PC-9 (cell line): Measurements from ENCODE around the gene GLT8D2. TPM values are rescaled to one million over a fixed set of nuclear protein-coding genes. Genes with fewer than 3 reads are reported as not detected.

ENCODE experiments used
- BruUV-seq: library from RNA; stranded (reverse); fragments of 400-500 nt; replicated peaks from 2 replicates; lab custom pipeline; 2021; lab: Mats Ljungman, UMichigan
- CTCF ChIA-PET: fragments of 300-600 bp; sonication (Branson Sonifier 250); formaldehyde crosslinking; loops from one replicate; lab custom pipeline; 2022; ENCODE audit warnings: antibody characterized with exemption; lab: Charles Lee
- POLR2A ChIA-PET: fragments of 300-600 bp; sonication (Branson Sonifier 250); formaldehyde crosslinking; loops from one replicate; lab custom pipeline; 2022; ENCODE audit warnings: antibody characterized with exemption; ENCODE audit not compliant: unreplicated experiment; lab: Charles Lee
- DNase-seq, 2 experiments: peaks; one replicate each; pipeline versions ENCODE4 v3.0.0 to v3.0.0-alpha.2; 2015 to 2022; ENCODE audit warnings: mixed read lengths in 1 of 2
- H2AFZ ChIP-seq: fragments of 200-600 bp; sonication (generic); 2 replicates; pipeline ENCODE4 v1.8.1; 2017; ENCODE audit warnings: antibody characterized with exemption
- H3F3A ChIP-seq: fragments of 200-600 bp; sonication (generic); 2 replicates; pipeline ENCODE4 v1.8.1; 2017; ENCODE audit warnings: antibody characterized with exemption, mild to moderate bottlenecking, low read depth; ENCODE audit not compliant: insufficient read depth
- H3K27ac ChIP-seq: fragments of 200-600 bp; sonication (generic); 2 replicates; pipeline ENCODE4 v1.6.1; 2016; ENCODE audit warnings: mixed run types
- H3K27me3 ChIP-seq: fragments of 200-600 bp; sonication (generic); 2 replicates; pipeline ENCODE4 v1.6.1; 2016; ENCODE audit warnings: low read depth, mixed run types; ENCODE audit not compliant: insufficient read depth
- H3K36me3 ChIP-seq: fragments of 200-600 bp; sonication (generic); 2 replicates; pipeline ENCODE4 v1.6.1; 2016; ENCODE audit warnings: low read depth, mixed run types
- H3K4me1 ChIP-seq: fragments of 200-600 bp; sonication (generic); replicated peaks from 2 replicates; pipeline ENCODE4 v1.6.1; 2016; ENCODE audit warnings: mixed run types; ENCODE audit not compliant: insufficient read depth
- H3K4me2 ChIP-seq: fragments of 200-600 bp; sonication (generic); 2 replicates; pipeline ENCODE4 v1.6.1; 2017; ENCODE audit warnings: mixed run types
- H3K4me3 ChIP-seq: fragments of 200-600 bp; sonication (generic); 2 replicates; pipeline ENCODE4 v1.6.1; 2016; ENCODE audit warnings: mixed run types
- H3K79me2 ChIP-seq: fragments of 200-600 bp; sonication (generic); 2 replicates; pipeline ENCODE4 v1.6.1; 2017; ENCODE audit warnings: low read depth, mixed run types
- H3K9me2 ChIP-seq: fragments of 200-600 bp; sonication (generic); 2 replicates; pipeline ENCODE4 v1.8.1; 2017; ENCODE audit warnings: mild to moderate bottlenecking; ENCODE audit not compliant: insufficient read depth
- H3K9me3 ChIP-seq: fragments of 200-600 bp; sonication (generic); 2 replicates; pipeline ENCODE4 v1.8.1; 2016; ENCODE audit warnings: low read depth; ENCODE audit not compliant: insufficient read depth
- H4K20me1 ChIP-seq: fragments of 200-600 bp; sonication (generic); 2 replicates; pipeline ENCODE4 v1.8.1; 2017; ENCODE audit not compliant: insufficient read depth
- EZH2 ChIP-seq: fragments of 200-600 bp; sonication (generic); IDR thresholded peaks from 2 replicates; pipeline ENCODE4 v1.8.0; 2017; ENCODE audit warnings: antibody characterized with exemption, low read depth
- intact Hi-C: fragments of 100-400 bp; cut with micrococcal nuclease; formaldehyde crosslinking; loops from one replicate; pipeline ENCODE4 v1.10.0; 2022; ENCODE audit not compliant: unreplicated experiment
- total RNA-seq: library from RNA; stranded (reverse); gene quantifications from 2 replicates; pipeline ENCODE4 v1.2.3, GENCODE V29; 2021
- TF ChIP-seq, protein P1 (sequence below): fragments of 200-600 bp; sonication (generic); conservative IDR thresholded peaks from 2 replicates; pipeline ENCODE4 v1.6.1; 2017; ENCODE audit warnings: mixed run types, antibody characterized with exemption, mild to moderate bottlenecking, moderate library complexity

Gene GLT8D2
- total RNA-seq, 1 experiment from 2014 or later, result 0.31 TPM

DNA sequence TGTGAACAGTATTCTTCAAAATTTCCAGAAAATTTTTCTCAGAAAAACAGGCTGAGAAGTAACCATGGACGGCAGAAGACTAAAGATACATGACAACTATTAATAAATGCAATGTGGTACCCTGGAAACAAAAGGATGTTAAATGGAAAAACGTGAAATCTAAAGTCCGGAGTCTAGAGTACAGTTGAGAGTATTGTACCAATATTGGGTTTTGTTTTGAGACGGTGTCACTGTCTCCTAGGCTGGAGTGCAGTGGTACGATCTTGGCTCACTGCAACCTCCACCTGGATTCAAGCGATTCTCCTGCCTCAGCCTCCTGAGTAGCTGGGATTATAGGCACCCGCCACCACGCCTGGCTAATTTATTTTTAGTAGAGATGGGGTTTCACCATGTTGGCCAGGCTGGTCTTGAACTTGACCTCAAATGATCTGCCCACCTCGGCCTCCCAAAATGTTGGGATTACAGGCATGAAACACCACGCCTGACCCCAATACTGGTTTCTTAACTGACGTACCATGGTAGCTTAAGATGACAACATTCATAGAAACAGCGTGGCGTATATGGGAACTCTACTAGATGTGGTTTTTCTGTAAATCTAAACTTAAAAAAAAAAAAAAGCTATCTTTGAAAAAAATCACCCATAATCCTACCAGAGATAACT, 101.1 kb downstream of the GLT8D2 start:
- Histone ChIP-seq H3K27ac (no peak overlapping the region), H4K20me1 (peaks cover 10% of the 10 kb centered on the region; the same call in 1 of the 2 replicates), H3K4me3 (no peak overlapping the region), H3F3A (peaks cover 87% of the 10 kb centered on the region), H3K4me2 (no peak overlapping the region), H3K79me2 (peaks cover 6% of the 10 kb centered on the region; the same call in 1 of the 2 replicates), H3K36me3 (peaks cover 71% of the 10 kb centered on the region), H2AFZ (no peak overlapping the region), H3K9me2 (no peaks in the 10 kb centered on the region), H3K4me1 (no peaks in the 10 kb centered on the region), H3K9me3 (no peaks in the 10 kb centered on the region), H3K27me3 (no peaks in the 10 kb centered on the region)
- TF ChIP-seq EZH2, result no peak
- TF ChIP-seq, protein P1, sequence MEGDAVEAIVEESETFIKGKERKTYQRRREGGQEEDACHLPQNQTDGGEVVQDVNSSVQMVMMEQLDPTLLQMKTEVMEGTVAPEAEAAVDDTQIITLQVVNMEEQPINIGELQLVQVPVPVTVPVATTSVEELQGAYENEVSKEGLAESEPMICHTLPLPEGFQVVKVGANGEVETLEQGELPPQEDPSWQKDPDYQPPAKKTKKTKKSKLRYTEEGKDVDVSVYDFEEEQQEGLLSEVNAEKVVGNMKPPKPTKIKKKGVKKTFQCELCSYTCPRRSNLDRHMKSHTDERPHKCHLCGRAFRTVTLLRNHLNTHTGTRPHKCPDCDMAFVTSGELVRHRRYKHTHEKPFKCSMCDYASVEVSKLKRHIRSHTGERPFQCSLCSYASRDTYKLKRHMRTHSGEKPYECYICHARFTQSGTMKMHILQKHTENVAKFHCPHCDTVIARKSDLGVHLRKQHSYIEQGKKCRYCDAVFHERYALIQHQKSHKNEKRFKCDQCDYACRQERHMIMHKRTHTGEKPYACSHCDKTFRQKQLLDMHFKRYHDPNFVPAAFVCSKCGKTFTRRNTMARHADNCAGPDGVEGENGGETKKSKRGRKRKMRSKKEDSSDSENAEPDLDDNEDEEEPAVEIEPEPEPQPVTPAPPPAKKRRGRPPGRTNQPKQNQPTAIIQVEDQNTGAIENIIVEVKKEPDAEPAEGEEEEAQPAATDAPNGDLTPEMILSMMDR, result no peak
- intact Hi-C loops, result loop anchor here (10.0 kb wide), 1 partner anchor 1196 kb away; no protein-coding TSS in a partner anchor
- ChIA-PET CTCF (no interaction called here), POLR2A (interaction anchor here (0.6 to 0.7 kb wide), 3 partner anchors 13 to 19 kb away, joined by 3 to 4 read pairs (median 4); partner anchors contain the start of gene TDG)
- no TSS peak for BruUV-seq
- no peak for DNase-seq

DNA sequence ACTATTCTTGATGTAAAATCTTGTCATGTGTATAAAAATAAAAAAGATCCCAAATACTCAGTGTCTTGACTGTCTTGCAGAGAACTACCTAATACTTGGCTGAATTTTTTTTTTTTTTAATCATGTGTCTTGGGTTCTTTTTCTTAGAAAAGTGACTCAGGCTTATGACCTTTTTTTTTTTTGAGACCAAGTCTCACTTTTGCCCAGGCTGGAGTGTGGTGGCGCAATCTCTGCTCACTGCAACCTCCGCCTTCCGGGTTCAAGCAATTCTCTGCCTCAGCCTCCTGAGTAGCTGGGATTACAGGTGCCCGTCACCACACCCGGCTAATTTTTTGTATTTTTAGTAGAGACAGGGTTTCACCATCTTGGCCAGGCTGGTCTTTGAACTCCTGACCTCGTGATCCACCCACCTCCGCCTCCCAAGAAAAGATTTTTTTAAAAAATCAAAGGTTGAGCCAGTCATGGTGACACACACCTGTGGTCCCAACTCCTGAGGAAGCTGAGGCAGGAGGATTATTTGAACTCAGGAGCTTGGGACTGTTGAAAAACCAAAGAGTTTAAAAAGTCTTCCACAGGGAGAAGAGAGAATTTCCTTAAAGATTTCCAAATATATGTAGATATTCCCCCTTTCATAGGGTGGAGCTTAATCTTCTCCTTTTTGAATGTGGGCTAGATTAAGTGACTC, 102.0 kb downstream of the GLT8D2 start:
- H3K27ac ChIP-seq, result no peak overlapping the region; the same call in 1 of the 2 replicates
- H3K9me2 ChIP-seq, result no peaks in the 10 kb centered on the region
- intact Hi-C loops, result loop anchor here (10.0 kb wide), 1 partner anchor 1197 kb away; no protein-coding TSS in a partner anchor
- peak in 1 of 2 experiments; percentile 22 for DNase-seq
- no peak overlapping the region for H2AFZ ChIP-seq
- no TSS peak for BruUV-seq
- POLR2A ChIA-PET, result no interaction called here
- peaks cover 11% of the 10 kb centered on the region; the same call in 1 of the 2 replicates for H4K20me1 ChIP-seq
- TF ChIP-seq EZH2, result no peak
- TF ChIP-seq, protein P1, result no peak
- no peaks in the 10 kb centered on the region for H3K9me3 ChIP-seq
- H3K4me1 ChIP-seq, result no peaks in the 10 kb centered on the region
- CTCF ChIA-PET, result no interaction called here
- no peaks in the 10 kb centered on the region for H3K79me2 ChIP-seq
- no peak overlapping the region for H3K4me3 ChIP-seq
- H3F3A ChIP-seq, result peaks cover 96% of the 10 kb centered on the region
- H3K27me3 ChIP-seq, result no peaks in the 10 kb centered on the region
- H3K36me3 ChIP-seq, result peaks cover 72% of the 10 kb centered on the region
- H3K4me2 ChIP-seq, result no peak overlapping the region

DNA sequence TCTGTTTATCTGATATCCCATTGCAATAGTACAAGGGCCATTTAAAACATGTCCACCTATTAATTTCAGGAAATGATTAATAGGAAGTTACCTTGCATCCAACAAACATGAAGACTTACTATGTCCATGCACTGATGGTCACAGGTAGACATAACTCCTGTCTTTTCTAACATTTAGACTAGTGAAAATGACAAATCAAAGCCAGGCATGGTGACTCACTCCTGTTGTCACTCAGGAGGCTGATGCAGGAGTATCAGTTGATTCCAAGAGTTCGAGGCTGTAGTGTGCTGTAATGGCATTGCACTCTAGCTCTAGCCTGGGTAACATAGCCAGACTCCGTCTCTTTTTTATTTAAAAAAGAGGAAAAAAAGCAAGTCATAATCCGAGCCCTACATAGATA, 105.0 kb downstream of the GLT8D2 start:
- ChIA-PET POLR2A (no interaction called here), CTCF (no interaction called here)
- Histone ChIP-seq H3K27ac (no peak overlapping the region), H3K9me2 (no peaks in the 10 kb centered on the region), H3F3A (peaks cover 98% of the 10 kb centered on the region), H3K36me3 (peaks cover 76% of the 10 kb centered on the region), H3K27me3 (no peaks in the 10 kb centered on the region), H3K4me3 (no peak overlapping the region), H3K4me2 (no peak overlapping the region), H3K9me3 (no peaks in the 10 kb centered on the region), H4K20me1 (peaks cover 27% of the 10 kb centered on the region), H3K79me2 (no peaks in the 10 kb centered on the region), H2AFZ (no peak overlapping the region), H3K4me1 (no peaks in the 10 kb centered on the region)
- intact Hi-C loops, result loop anchor here (10.0 kb wide), 1 partner anchor 1200 kb away; no protein-coding TSS in a partner anchor
- no TSS peak for BruUV-seq
- peak in 1 of 2 experiments; percentile 32 for DNase-seq
- TF ChIP-seq, protein P1, result no peak

Other genes with a start within 250 kb of the GLT8D2 start
- gene NT5DC3, start 209.0 kb downstream of the GLT8D2 start, total RNA-seq, result 11.5 and 13.2 TPM in 2 replicates
- gene HSP90B1, start 119.8 kb downstream of the GLT8D2 start, total RNA-seq, result 398 and 534 TPM in 2 replicates
- 17.9 and 21.0 TPM in 2 replicates for gene TDG, start 84.3 kb downstream of the GLT8D2 start, total RNA-seq
- 2.4 and 3.3 TPM in 2 replicates for gene HCFC2, start 14.3 kb upstream of the GLT8D2 start, total RNA-seq
- 30.6 and 36.7 TPM in 2 replicates for gene NFYB, start 88.0 kb upstream of the GLT8D2 start, total RNA-seq
- 1,205 and 1,250 TPM in 2 replicates for gene TXNRD1, start 165.6 kb upstream of the GLT8D2 start, total RNA-seq